ENCODE results near the gene ACOXL.

The ACOXL gene

DNA sequence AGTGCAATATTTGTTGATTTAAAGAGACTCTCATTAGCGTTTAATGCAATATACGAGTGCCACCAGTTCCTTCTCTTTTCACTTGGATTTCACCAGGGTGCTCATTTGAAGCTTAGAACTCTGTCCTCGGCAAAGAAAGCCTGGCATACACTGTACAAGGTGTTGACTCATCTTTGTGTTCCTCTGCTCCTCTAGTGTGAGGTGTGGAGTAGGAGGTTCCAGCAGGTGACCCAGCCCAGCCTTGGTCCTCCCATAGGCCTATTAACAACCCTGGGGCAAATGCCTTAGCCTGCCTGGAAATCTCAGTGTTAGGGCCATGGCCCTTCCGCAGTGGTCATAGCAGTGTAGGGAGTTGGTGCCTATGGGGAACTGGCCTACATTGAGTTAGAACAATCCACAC is 408.4 kb downstream of the ACOXL start:
- DNase-seq, result no peak

DNA sequence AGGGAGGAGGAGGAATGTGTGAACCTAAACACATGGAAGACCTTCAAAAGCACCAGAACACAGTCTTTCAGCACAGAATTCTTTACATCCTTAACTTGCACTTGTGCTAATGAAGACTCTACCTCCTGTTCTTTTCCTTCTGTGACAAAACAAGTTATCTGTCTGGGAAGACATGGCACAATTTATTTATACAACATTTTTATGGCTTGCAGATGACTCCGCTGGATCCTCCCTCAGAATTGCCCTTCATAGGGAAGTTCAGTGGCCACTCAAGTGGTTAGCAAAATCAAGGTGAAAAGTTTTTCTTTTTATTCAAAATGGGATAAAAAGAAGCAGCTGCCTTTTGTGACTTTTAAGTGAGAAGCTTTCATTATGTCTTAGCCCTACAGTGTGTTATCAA is 409.7 kb downstream of the ACOXL start:
- no peak for DNase-seq

DNA sequence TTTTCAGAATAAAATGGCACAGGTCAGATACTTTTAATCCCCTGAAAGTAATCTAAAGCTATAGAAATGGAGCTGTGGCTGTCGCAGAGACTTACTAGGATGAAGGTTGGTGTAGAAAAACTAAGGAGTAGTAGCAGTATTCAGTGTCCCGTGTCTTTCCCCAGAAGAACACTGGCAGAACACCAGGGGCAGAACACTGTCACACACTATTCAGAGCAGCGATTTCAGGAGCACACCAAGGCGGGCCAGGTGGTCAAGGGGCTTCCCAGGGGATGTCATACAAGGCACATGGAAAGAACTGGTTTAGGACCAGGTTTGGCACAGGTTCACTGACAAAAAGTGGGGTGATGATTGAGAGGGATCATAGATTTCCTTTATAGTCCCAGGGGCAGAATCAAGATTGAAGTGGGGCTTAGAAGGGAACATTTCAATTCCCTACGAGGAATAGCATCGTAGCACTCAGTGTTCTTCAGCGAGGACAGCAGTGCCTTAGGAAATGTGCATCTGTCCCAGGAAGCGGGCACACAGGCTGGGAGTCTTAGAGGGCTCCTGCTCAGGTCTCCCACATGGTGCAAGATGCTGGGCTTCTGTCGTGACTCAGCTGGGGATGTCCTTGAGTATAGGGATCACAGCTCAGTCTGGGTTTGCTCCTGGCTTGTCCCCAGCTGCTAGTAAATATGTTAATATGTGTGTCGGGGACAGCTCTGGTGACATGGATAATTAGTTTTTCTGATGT is 410.9 kb downstream of the ACOXL start:
- no peak for DNase-seq

DNA sequence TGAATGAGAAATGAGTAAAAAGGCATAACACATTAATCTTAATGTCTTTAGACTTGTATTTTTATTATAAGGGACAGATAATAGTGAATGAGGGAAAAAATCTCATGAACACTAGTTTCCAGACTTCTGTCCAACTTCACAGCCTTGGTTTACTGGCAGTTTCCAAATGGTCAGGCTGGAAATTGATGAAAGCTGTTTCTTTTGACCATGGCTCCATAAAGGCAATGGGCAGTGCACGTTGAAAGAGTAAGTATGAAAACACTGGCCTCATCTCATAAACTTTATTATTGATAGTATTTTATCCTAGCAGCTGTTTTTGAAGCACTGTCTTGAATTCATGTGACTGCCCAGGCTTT is 411.4 kb downstream of the ACOXL start:
- DNase-seq, result no peak

DNA sequence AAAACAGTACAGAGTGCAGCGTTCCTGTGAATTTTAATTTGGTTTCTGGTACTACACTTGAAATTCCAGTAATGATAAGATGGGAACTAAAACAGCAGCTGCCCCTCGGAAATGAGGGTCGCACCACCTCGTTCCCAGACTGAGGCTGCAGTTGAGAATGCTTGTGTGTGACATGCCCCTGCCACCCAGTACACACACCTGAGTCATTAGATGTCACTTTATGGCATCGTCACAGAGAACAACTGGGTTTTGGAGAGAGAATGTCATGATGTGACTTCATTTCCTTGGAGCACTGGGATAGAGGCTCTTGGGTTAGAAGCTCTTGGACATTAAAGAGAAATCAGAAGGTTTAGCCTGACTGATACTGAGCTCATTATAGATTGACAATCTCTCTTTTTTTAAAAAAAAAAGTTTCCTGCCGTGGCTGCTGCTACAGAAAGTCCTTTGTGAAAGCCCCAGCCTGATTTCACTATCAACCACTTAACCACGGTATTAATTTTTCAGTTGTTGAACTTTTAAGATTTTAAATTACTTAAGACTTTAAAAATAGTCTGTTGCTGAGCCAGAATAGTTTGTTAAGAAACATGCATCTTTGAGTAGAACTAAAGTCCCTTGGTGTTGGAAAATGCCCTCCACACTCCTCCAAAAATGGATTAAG is 412.9 kb downstream of the ACOXL start:
- DNase-seq, result no peak

- no peak for DNase-seq
Measured at GRCh38 chr2:111145951-111146350, 413.6 kb downstream of the ACOXL start.

- no peak for DNase-seq
Measured at GRCh38 chr2:111148225-111148873, 416.0 kb downstream of the ACOXL start.

- DNase-seq, result no peak
Measured at GRCh38 chr2:111148925-111149324, 416.6 kb downstream of the ACOXL start.

DNA sequence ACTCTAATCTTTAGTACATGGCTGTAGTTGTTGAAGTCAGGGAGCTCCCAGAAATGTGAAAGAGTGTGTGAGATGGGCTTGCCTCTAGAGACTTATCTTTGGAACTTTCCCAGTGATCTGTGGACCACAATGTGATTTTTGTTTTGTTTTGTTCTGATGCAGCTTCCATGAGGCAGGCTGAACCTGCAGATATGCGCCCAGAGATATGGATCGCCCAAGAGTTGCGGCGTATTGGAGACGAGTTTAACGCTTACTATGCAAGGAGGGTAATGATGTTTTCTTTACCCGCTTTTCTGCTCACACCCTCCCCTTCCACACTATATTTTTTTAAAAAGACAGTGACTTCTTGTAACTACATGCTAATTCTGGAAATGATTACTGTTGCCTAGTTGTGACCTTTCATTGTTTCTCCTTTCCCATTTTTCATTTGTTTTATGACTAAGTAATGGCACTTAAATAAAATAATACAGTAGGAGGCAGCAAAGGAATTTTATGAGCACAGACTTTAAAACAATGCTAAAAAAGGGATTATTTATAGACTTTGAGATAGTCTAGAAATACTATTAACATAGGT is 417.6 kb downstream of the ACOXL start:
- no peak for DNase-seq

DNA sequence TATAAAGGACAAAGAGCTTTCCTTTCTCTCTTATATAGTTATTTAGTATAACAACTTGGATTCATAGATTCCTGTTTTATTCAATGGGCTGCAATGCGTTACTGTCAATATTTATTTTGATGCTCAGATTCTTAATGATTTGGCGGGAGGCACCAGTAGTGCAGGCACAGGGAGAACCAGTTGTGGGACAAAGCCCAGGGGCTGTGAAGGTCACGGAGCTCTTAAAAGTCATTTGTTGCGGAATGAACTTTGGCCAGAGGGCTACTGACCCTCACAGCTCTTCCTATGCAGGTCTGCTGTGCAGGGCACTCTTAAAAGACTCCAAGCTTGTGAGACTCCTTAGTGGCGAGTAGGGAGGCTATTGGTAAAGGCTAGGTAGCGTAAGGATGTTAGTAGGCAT is 422.4 kb downstream of the ACOXL start:
- no peak for DNase-seq

- DNase-seq, result no peak
Measured at GRCh38 chr2:111155610-111156009, 423.2 kb downstream of the ACOXL start.

DNA sequence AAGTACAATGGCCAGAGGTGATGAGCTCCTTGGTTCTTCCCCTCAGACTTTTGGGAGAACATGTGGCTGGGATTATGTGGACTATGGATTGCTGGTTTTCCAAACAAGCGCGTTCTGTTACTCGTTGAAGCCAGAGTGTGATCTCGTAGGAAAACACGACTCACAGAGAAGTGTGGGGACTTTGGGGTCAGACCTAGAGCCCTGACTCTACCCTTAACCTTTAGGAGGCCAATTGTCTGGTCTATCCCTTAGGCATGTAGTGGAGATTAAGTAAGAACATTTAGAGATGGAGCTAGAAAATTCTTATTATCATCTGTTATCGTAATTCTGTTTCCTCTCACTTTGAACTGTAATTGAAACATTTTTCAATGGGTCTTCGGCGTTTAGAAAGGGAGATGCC is 424.2 kb downstream of the ACOXL start:
- DNase-seq, result no peak

DNA sequence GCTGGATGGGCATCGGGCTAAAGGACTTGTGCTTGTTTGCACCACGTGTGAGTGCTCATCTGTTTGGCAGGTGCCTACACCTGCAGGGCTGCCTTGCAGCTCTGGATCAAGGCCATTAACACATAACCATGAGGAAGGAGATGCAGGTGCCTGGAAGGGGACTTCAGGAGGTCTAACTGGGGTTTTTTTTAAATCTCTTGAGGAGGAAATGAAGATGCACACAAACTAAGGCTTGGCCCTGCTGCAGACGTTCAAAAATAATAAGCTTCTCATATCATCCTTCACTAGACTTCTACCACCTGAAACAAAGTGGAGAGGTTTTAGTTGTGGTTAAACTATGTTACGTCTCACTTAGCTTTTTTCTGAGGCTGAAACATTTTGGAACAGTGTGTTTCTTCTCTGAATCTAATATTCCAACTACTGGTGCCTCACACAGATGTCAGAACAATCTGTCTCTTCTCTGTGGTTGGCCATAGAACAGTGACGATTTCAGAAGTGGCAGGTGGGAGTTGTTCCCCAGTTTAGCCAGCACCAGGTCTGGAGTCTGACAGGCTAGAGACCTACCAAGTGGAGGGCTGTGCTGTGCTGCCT is 424.8 kb downstream of the ACOXL start:
- no peak for DNase-seq

DNA sequence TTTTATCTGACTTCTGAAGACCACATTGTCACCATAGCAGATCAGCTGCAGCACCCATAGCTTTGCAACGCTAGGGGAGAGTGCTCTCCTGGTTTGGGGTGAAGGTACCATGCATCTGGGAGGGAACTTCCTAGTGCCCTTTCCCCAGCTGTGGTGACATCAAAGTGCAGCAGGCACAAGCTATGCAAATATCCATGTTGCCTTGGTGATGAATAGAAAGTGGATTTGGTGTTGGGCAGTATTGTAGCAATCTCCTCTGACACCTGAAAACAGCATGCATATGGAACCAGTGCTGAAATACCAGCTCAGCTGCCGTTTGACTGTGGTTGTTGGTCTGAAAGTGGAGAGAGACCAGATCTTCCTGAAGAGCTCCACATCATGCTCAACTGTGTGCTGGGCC is 425.4 kb downstream of the ACOXL start:
- DNase-seq, result no peak

GRCh38 chr2:111159641-111160040 is 427.3 kb downstream of the ACOXL start:
- DNase-seq, result no peak

DNA sequence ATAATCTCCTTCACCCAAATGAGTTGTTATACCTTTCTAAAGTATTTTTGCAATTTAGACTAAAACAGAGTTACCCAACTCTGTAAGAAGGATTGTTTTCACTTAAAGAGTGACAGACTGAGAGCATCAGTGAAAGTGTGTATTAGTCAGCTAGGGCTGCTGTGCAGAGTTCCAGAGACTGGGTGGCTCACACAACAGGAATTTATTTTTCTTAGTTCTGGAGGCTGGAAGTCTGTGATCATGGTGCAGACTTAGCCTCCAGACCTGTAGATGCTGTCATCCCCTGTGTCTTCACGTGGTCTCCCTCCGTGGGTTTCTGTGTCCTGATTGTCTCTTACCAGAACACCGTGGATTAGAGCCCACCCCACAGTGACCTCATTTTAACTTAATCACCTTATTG is 428.4 kb downstream of the ACOXL start:
- DNase-seq, result no peak

GRCh38 chr2:111161971-111162370 is 429.6 kb downstream of the ACOXL start:
- no peak for DNase-seq

DNA sequence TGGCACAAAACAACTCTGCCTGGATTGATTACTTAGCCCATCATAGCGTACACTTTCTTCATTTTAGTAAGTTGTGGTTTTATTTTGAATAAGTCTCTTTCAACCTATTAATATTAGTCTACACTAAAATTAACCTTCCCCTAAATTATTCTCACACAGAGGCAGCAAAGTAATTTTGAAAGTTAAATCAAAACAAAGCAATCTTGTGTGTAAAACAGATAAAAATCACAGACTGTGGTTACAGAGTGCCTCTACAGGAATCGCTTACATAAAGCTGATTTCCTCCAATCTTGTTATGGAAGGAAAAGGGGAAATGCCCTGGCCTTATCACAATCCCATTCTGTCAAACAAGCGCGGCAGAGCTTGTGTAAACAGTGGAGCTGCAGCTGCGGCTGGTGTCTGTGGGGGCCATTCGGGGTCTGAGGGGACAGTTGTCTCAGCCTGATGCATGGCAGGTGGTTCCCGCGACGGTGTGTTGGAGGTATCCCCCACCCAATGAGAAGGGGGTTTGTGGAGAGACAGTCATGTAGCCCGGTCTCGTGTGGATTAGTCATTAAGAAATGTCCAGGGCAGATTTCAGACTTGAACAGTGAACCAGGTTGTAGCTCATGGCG is 430.5 kb downstream of the ACOXL start:
- DNase-seq, result peak in 1 of 5 experiments; percentile 56

GRCh38 chr2:111164078-111164477 is 431.7 kb downstream of the ACOXL start:
- no peak for DNase-seq

DNA sequence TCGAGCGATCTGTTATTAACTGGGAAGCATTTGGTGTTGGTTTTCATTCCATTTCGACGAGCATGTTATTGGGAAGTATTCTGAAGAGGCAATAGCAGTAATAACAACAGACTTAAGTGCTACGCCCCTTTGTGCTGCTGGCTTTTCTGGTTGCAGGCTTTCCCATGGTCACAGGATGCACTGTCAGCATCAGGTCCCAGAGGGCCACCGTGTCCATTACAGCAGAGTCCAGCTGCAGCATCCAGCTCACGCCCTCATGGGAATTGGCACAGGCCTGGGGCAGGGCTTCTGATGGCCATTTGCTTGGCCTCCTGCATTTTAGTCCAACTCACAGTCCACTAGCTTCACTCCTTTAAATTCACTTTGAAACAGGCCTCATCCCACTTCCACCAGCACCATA is 432.7 kb downstream of the ACOXL start:
- DNase-seq, result no peak

DNA sequence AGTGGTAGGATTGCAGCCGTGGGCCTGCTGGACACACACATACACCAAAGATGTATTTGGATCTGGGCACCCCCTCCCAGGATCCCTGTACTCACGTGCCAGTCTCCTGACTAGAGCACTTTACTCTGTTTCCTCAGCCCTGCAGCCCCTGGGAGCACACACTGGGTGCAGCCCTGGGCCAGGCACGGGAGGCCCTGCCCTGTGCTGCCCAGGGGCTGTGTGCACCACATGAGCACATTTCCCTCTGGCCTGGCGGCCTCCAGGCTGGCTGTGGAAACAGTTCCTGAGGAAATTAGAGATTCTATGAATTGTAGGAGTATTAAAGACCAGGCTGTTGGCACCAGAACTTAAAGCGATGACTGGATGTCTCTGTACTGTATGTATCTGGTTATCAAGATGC is 433.7 kb downstream of the ACOXL start:
- no peak for DNase-seq

- DNase-seq, result no peak
Measured at GRCh38 chr2:111167076-111167862, 434.9 kb downstream of the ACOXL start.
